SKM-1 (cell line): ENCODE measurements around the gene RNU1-2.
"Not testable (repeated sequence)": the region's sequence is repeated elsewhere in the genome, so short reads cannot be mapped to it uniquely, and the experiment has no call there.

ENCODE experiments used
- DNase-seq: peaks from one replicate; lab custom pipeline; 2025; ENCODE audit not compliant: unreplicated experiment; lab: John Stamatoyannopoulos, UW

RNU1-2 gene

GRCh38 chr1:16925635-16926490 lies 30.1 kb downstream of the RNU1-2 start:
- no peak for DNase-seq

- DNase-seq = no peak
These were observed 30.8 kb downstream of the RNU1-2 start for GRCh38 chr1:16926491-16927073.

- no peak for DNase-seq
These were observed 31.5 kb downstream of the RNU1-2 start for GRCh38 chr1:16927256-16927655.

GRCh38 chr1:16927711-16928485 lies 32.1 kb downstream of the RNU1-2 start:
- no peak for DNase-seq

GRCh38 chr1:16929146-16930041 lies 33.6 kb downstream of the RNU1-2 start:
- DNase-seq = not testable (repeated sequence)

- DNase-seq = not testable (repeated sequence)
These were observed 35.6 kb downstream of the RNU1-2 start for GRCh38 chr1:16931206-16931934.

- DNase-seq = not testable (repeated sequence)
These were observed 38.2 kb downstream of the RNU1-2 start for GRCh38 chr1:16933945-16934344.

- not testable (repeated sequence) for DNase-seq
These were observed 40.8 kb downstream of the RNU1-2 start for GRCh38 chr1:16936580-16936979.

GRCh38 chr1:16938351-16939321 lies 42.9 kb downstream of the RNU1-2 start:
- DNase-seq = no peak

- DNase-seq = not testable (repeated sequence)
These were observed 43.8 kb downstream of the RNU1-2 start for GRCh38 chr1:16939386-16940180.

GRCh38 chr1:16944038-16944437 lies 48.3 kb downstream of the RNU1-2 start:
- no peak for DNase-seq

- not testable (repeated sequence) for DNase-seq
These were observed 49.7 kb downstream of the RNU1-2 start for GRCh38 chr1:16945512-16945911.
